Stimulated activated CD4-positive, alpha-beta T cell treated with anti-CD3 and anti-CD28 coated beads, Interleukin-4, amount 100 ng/mL, for 48 hours (primary cell): ENCODE results near the gene GPR89B.
A peak's percentile ranks its signal among the peaks of the same experiment; 100 is the strongest.
"Not testable (repeated sequence)": the region's sequence is repeated elsewhere in the genome, so short reads cannot be mapped to it uniquely, and the experiment has no call there.

Experiments used
- DNase-seq, 2 donors: peaks; one replicate each; pipeline ENCODE4 v3.0.0-alpha.2; 2020; ENCODE audit warnings: low read depth in 2 of 2

GPR89B gene

GRCh38 chr1:147928236-147929132 lies at the start of gene GPR89B:
Gene GPR89B, plus strand, starts transcription at chr1:147928420. Its CDS starts 117 bp downstream, at chr1:147928537.
- peak; percentile 88 for DNase-seq

DNA sequence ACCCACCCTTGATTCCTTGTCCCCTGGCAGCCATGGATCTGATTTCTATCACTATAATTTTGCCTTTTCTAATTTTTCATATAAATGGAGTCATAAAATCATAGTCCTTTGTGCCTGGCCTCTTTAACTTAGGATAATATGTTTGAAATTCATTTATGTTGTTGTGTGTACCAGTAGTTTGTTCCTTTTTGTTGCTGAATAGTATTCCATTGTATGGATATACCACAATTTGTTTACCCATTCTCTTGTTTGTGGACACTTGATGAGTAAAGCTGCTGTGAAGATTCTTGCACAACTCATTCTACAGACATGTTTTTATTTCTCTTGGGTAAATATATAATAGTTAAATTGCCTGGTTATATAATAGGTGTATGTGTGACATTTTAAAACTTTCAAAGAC lies 48.3 kb upstream of the GPR89B start:
- no peak for DNase-seq

- DNase-seq, result no peak
These were observed 45.7 kb upstream of the GPR89B start for GRCh38 chr1:147882535-147882934.

DNA sequence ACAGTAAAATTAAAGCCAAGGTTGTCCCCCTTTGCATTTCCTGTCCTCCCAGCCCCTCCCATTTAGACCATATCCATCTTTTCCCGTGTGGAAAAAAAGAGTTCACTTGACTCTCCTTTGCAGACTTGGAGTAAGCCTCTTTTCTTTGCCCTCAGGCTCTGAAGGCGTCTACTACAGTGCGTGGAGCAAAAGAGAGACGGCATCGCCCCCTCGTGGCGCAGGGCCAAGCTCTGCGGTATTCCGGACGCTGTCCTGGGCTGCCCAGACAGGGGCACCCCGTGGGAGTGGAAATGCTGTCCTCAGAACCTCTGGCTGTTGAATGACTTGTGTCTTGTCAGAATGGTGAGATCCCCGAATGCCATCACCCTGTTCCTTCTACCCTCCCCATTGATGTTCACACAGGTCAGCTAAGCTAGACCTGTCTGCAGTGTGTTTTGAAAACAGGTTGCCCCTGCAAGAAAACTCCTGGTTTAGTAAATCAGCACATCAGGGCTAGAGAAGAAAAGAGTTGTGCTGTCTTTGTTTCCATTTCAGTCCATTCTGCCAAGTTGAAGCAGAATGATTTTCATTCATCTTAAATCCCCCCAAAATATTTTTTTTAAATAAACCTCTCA lies 37.9 kb upstream of the GPR89B start:
- DNase-seq, result peak; percentile 59 to 62

DNA sequence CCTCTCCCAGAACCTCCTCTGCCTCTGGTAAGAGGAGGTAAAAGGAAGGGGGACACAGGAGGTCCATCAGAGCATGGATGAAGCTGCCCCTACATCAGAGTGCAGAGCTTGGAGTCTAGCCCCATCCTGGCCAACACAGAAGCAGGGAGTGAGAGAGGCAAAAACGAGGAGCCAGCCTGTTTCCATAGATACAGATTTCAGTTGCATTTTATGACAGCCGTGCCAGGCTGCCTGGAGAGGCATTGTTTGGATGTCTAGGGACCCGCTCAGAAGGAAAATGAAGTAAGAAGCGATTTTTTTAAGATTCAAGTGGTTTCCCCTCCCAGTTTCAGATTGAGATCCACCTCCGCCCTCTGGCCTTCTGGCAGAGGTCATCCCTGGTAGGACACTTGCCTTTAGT lies 37.1 kb upstream of the GPR89B start:
- DNase-seq, result no peak

- peak in 1 of 2 donors; percentile 8 for DNase-seq
These were observed 36.0 kb upstream of the GPR89B start for GRCh38 chr1:147892216-147892615.

GRCh38 chr1:147892731-147893214 lies 35.4 kb upstream of the GPR89B start:
- no peak for DNase-seq

DNA sequence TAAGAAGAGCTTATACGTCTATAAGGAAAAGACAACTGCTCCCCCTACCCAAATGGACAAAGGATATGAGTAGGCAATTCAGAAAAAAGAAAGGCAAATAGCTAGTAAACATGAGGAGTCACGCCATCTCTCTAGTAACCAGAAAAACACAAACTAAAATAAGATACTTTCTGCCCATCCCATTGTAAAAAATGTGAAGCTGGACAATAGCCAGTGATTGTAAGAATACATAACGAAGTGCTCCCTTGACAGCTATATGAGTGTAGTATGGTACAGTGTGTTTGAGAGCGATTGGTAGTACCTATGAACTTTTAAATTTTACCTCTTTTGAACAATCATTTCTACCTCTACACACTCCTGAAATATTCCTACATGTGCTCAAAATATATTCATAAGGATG lies 33.1 kb upstream of the GPR89B start:
- no peak for DNase-seq

- DNase-seq, result no peak
These were observed 31.0 kb upstream of the GPR89B start for GRCh38 chr1:147897029-147897752.

DNA sequence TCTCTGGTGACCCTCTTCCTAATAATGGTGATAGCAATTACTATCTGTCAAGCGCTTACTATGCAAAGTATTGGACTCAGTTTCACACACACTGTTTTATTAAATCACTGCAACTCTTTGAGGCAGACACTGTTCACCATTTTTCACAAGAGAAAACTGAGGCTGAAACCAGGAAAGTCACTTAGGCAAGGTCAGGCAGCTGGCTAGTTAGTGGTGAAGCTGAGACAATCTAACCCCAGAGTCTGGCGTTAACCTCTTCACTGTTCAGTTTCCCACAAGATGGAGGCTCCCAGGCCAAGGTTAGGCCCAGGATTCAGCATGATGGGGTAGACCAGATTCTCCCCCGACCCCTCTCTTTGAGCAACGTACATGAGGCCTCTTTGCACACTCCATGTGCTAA lies 30.4 kb upstream of the GPR89B start:
- DNase-seq, result no peak

- DNase-seq, result no peak
These were observed 25.9 kb upstream of the GPR89B start, which contains the start of gene GJA8 for GRCh38 chr1:147902253-147902845. Gene GJA8, plus strand, starts transcription at chr1:147902795. Its CDS starts 5,161 bp downstream, at chr1:147907956.

DNA sequence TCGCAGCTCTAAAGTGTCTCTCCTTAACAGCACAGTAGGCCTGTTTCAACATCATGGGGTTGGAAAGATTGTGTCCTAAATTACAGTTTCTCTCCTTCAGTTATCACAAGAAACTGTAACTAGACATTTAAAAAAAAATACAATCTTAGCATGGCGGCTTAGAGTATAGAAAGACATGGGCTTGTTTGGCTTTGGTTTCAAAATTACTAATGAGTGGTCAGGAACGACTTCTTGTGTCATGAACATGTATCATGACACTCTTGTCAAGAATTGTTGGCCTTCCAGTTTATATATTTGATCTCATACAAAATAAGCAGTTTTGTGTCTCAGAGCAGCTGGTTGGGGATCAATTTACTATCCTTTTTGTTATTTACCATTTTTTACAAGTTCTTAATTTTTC lies 23.5 kb upstream of the GPR89B start:
- no peak for DNase-seq

DNA sequence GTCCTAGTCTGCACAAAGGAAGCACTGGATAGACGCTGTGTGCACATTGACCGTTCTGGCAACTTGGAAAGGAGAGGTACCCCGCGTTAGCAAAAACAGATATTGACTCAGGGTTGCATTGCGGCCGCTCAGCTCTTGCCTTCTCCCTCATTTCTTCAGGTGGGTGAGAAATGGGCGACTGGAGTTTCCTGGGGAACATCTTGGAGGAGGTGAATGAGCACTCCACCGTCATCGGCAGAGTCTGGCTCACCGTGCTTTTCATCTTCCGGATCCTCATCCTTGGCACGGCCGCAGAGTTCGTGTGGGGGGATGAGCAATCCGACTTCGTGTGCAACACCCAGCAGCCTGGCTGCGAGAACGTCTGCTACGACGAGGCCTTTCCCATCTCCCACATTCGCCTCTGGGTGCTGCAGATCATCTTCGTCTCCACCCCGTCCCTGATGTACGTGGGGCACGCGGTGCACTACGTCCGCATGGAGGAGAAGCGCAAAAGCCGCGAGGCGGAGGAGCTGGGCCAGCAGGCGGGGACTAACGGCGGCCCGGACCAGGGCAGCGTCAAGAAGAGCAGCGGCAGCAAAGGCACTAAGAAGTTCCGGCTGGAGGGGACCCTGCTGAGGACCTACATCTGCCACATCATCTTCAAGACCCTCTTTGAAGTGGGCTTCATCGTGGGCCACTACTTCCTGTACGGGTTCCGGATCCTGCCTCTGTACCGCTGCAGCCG lies 20.3 kb upstream of the GPR89B start:
- no peak for DNase-seq

DNA sequence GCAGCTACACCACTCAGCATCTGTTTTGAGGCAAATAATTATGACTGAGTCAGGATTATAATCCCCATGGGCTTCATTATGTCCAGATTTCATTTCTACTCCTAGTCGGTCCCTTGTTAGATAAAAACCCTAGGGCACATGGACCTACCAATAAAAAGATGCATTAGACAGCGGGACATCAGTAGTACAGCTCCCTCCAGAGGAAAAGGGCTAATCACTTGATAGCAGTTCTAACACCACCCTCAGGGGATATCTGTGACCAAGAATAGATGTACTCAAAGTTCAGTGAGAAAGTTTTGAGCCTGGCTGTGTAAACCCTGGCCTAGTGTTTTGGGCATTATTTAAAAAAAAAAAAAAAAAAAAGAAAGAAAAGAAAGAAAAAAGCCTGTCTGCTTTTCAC lies 15.7 kb upstream of the GPR89B start:
- DNase-seq, result no peak

DNA sequence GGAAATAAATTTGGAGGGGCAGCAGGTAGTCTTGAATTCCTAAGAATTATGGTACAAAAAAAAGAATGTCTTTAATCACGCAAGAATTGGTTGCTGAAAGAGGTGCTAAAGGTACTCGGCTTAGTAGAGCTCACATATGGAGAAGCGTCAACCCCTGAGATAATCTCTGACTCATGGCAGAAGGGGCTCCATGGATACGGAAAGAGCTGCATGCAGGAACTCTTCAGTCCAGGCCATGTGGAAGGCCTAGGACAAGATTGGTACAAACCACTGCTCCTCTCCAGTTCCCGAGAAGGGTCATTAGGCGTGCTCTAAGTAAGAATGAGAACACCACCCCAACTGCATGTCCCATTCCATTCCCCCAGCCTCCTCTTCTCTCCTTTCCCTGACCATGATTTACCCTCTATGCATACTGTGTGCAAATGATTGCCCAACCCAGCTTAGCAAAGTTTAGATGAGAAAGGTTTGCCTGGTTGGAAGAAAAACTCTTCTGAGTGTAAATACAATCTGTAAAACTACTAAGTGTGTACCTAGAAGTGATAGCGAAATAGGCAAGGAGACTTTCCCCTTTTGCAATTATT lies 14.8 kb upstream of the GPR89B start:
- DNase-seq, result no peak

- DNase-seq, result no peak
These were observed 8.3 kb upstream of the GPR89B start for GRCh38 chr1:147919896-147920295.

- no peak for DNase-seq
These were observed 3.4 kb upstream of the GPR89B start for GRCh38 chr1:147924813-147925212.

DNA sequence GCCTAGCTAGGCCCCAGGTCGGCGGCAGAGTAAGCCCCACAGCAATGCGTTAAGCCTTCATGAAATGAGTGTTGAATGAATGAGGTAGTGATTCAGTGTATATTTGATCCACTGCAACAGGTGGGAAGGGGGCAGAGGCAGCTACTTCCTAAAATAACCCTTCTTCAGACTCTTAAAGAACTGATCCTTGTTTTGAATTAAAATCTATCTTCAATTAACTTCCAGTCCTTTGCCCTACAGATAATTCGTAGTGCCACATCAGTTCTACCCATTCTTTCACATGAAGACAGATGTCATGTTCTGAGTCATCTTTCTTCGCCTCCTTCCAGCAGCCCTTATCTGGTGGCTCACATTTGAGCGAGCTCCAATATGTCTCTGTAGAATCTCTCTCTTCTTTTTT lies 1.0 kb upstream of the GPR89B start:
- DNase-seq, result not testable (repeated sequence)

- not testable (repeated sequence) for DNase-seq
These were observed 531 bp upstream of the GPR89B start for GRCh38 chr1:147927689-147928088.

DNA sequence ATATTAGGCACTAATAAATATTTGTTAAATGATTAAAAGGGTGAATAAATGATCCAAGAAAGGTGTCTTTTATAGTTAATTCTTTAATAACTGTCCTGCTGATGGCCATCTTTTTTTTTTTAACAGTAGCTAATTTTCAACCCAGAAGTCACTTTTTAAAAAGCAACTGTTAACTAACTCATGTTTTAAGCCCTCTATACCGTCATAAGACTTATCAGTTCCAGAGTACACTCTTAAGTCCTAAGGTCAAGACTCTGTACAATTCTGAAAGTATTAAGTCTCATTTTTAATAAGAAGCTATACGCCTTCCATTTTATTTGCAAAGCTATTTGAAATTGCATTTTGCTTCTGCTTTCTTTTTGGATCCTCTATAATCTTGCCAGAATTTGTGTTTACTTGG lies 2.9 kb downstream of the GPR89B start:
- DNase-seq, result not testable (repeated sequence)

DNA sequence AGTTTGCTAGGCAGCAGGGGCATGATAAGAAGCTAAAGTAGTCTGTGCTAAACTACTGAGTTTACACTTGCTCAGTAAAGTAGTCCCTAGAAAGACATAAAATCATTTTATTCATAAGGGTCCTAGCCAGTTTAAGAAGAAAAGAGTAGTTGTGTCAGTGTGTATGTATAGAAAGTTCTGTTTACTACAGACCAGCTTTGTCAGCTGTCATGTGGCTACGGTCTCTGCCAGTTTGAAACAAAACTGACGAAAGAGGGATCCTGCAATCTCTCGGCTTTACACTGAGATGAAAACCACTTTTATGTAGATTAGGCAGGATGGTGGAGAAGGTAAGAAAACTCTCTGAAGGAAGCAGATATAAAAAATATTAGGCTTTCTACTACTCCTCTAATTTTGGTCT lies 7.1 kb downstream of the GPR89B start:
- DNase-seq, result not testable (repeated sequence)
